ENCODE results near the gene DOK4. TPM values are rescaled to one million over a fixed set of nuclear protein-coding genes. Genes with fewer than 3 reads are reported as not detected.

DOK4 gene
- total RNA-seq, 4 donors from 2014 or later: 57.9 to 312 (median 143) TPM

- TF ChIP-seq POLR2A (IDR thresholded peaks at IDR 0.05) (peak; percentile 93), CTCF (IDR thresholded peaks at IDR 0.05) (peak; percentile 96 to 98 (median 97)), EP300 (IDR thresholded peaks at IDR 0.05; ENCODE audit: low read depth) (no peak), POLR2AphosphoS5 (IDR thresholded peaks at IDR 0.05) (peak; percentile 92 to 99 (median 98))
- Histone ChIP-seq H3K4me3 (peak within 1 kb of the TSS; percentile 85 to 100 (median 93)), H3K36me3 (peaks cover 0 to 41% (median 17%) of the 10 kb centered on the region in 4 donors), H3K27me3 (no peaks in the 10 kb centered on the region), H3K4me1 (peaks cover 11 to 19% (median 14%) of the 10 kb centered on the region in 4 donors), H3K27ac (peak within 1 kb of the TSS; percentile 85 to 92 (median 88)), H3K9me3 (no peaks in the 10 kb centered on the region)
- DNase-seq: peak; percentile 92
- in situ Hi-C loops (cut with MboI; ENCODE audit: low pct_ligation_motif_present in 1 of 4, low pct_unique_long_range_greater_than_20kb in 1 of 4, low sequenced_read_pairs in 3 of 4) (no loop called here), intact Hi-C loops (cut with DNase I; ENCODE audit: low total_unique reads) (no loop called here)
- 0 to 2% methylated on average over 2 to 40 of the region's 47 CpGs for WGBS, 2 donors (ENCODE audit: low coverage in 1 of 2)
Measured at GRCh38 chr16:57462209-57462977, 23.9 kb downstream of the DOK4 start, which contains the start of gene POLR2C. POLR2C (plus strand) TSS chr16:57462679; CDS start chr16:57462725, 46 bp downstream.

- H3K27me3 ChIP-seq: no peaks in the 10 kb centered on the region
- TF ChIP-seq CTCF (IDR thresholded peaks at IDR 0.05) (no peak), POLR2A (IDR thresholded peaks at IDR 0.05) (no peak), EP300 (IDR thresholded peaks at IDR 0.05; ENCODE audit: low read depth) (no peak), POLR2AphosphoS5 (IDR thresholded peaks at IDR 0.05) (no peak)
- peaks cover 3 to 17% (median 12%) of the 10 kb centered on the region in 4 donors for H3K4me1 ChIP-seq
- peaks cover 0 to 52% (median 20%) of the 10 kb centered on the region in 4 donors for H3K36me3 ChIP-seq
- no peak overlapping the region for H3K4me3 ChIP-seq
- no peaks in the 10 kb centered on the region for H3K9me3 ChIP-seq
- no peak overlapping the region for H3K27ac ChIP-seq
- WGBS, 2 donors (ENCODE audit: low coverage in 1 of 2): 94 to 100% methylated on average over 2 to 10 of the region's 10 CpGs
- in situ Hi-C loops (cut with MboI; ENCODE audit: low pct_ligation_motif_present in 1 of 4, low pct_unique_long_range_greater_than_20kb in 1 of 4, low sequenced_read_pairs in 3 of 4): no loop called here
- no peak for DNase-seq
- intact Hi-C loops (cut with DNase I; ENCODE audit: low total_unique reads): no loop called here
Measured at GRCh38 chr16:57452021-57452420, 34.3 kb downstream of the DOK4 start.

- Histone ChIP-seq H3K4me1 (peaks cover 3 to 25% (median 23%) of the 10 kb centered on the region in 4 donors), H3K9me3 (no peaks in the 10 kb centered on the region), H3K36me3 (peaks cover 0 to 15% (median 7%) of the 10 kb centered on the region in 4 donors), H3K27me3 (no peaks in the 10 kb centered on the region), H3K4me3 (peak within 1 kb of the TSS; percentile 67 to 80 (median 70)), H3K27ac (peak within 1 kb of the TSS; percentile 84 to 97 (median 88))
- peak; percentile 96 for DNase-seq
- TF ChIP-seq POLR2A (IDR thresholded peaks at IDR 0.05) (peak; percentile 96), EP300 (IDR thresholded peaks at IDR 0.05; ENCODE audit: low read depth) (no peak), POLR2AphosphoS5 (IDR thresholded peaks at IDR 0.05) (peak; percentile 89 to 95 (median 94)), CTCF (IDR thresholded peaks at IDR 0.05) (no peak)
- WGBS, 2 donors (ENCODE audit: low coverage in 1 of 2): 0% methylated on average over 2 to 58 of the region's 68 CpGs
- intact Hi-C loops (cut with DNase I; ENCODE audit: low total_unique reads) (no loop called here), in situ Hi-C loops (cut with MboI; ENCODE audit: low pct_ligation_motif_present in 1 of 4, low pct_unique_long_range_greater_than_20kb in 1 of 4, low sequenced_read_pairs in 3 of 4) (no loop called here)
Measured at GRCh38 chr16:57447186-57447962, 38.9 kb downstream of the DOK4 start, which contains the start of the genes CIAPIN1 and COQ9. CIAPIN1 (minus strand) TSS chr16:57447385; CDS start chr16:57440928, 6,457 bp downstream. COQ9 (plus strand) TSS chr16:57447479; CDS start chr16:57447506, 27 bp downstream.

Data from transverse colon (tissue), 4 donors.